Lower leg skin (tissue), 3 donors: ENCODE measurements around the gene CAPS.

Source experiments
- POLR2A ChIP-seq, 2 donors: fragments of 450-650 bp; IDR thresholded peaks; one replicate each; pipeline ENCODE4 v1.6.1; 2016 to 2017; ENCODE audit warnings: antibody characterized with exemption in 2 of 2, mild to moderate bottlenecking in 1 of 2, moderate library complexity in 1 of 2
- TF ChIP-seq, protein P1 (sequence below), 3 donors: fragments of 450-650 bp; IDR thresholded peaks; one replicate each; pipeline ENCODE4 v1.5.1; 2016; ENCODE audit warnings: antibody characterized with exemption in 3 of 3, mild to moderate bottlenecking in 3 of 3, moderate library complexity in 2 of 3

DNA sequence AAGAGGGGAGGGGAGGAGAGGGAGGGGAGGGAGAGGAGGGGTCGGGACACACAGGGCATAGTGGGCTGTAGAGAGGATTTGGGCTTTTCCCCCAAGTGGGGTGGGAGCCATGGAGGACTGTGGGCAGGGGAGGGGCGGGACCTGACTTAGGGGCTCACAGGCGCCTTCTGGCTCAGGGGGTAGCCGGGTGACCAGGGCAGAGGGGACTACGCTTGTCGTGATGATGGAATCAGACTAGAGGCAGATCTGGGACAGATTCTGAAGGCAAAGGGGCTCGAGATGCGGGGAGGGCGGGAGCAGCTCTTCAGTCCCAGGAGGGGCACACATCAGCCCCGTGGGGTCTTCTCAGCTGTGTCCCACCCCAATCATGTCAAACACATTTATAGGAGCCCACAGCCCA is 24.0 kb upstream of the CAPS start:
- TF ChIP-seq POLR2A (IDR thresholded peaks at IDR 0.05) = no peak
- TF ChIP-seq, protein P1, sequence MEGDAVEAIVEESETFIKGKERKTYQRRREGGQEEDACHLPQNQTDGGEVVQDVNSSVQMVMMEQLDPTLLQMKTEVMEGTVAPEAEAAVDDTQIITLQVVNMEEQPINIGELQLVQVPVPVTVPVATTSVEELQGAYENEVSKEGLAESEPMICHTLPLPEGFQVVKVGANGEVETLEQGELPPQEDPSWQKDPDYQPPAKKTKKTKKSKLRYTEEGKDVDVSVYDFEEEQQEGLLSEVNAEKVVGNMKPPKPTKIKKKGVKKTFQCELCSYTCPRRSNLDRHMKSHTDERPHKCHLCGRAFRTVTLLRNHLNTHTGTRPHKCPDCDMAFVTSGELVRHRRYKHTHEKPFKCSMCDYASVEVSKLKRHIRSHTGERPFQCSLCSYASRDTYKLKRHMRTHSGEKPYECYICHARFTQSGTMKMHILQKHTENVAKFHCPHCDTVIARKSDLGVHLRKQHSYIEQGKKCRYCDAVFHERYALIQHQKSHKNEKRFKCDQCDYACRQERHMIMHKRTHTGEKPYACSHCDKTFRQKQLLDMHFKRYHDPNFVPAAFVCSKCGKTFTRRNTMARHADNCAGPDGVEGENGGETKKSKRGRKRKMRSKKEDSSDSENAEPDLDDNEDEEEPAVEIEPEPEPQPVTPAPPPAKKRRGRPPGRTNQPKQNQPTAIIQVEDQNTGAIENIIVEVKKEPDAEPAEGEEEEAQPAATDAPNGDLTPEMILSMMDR (IDR thresholded peaks at IDR 0.05) = no peak
